ENCODE data around the gene CCT7. TPM values are rescaled to one million over a fixed set of nuclear protein-coding genes. Genes with fewer than 3 reads are reported as not detected.

The CCT7 gene
- total RNA-seq, 1 experiment from 2014 or later = 637 TPM

- intact Hi-C loops (cut with micrococcal nuclease) = no loop called here
- Histone ChIP-seq H3K27ac (ENCODE audit: low read depth, low read length) (no peak overlapping the region), H3K9ac (ENCODE audit: low read length) (no peak overlapping the region), H2AFZ (ENCODE audit: low read depth, low read length, poor library complexity, severe bottlenecking) (no peak overlapping the region), H3K4me1 (ENCODE audit: control insufficient read depth in 1 of 2, insufficient read depth in 2 of 2, low read length in 2 of 2) (no peaks in the 10 kb centered on the region), H3K27me3 (ENCODE audit: insufficient read depth, low read length) (no peaks in the 10 kb centered on the region), H3K4me3 (replicated peaks in 1 of 2; ENCODE audit: low read depth in 1 of 2, low read length in 2 of 2) (no peak overlapping the region), H3K9me3 (ENCODE audit: control insufficient read depth in 1 of 2, insufficient read depth in 1 of 2, low read depth in 1 of 2, low read length in 2 of 2) (no peaks in the 10 kb centered on the region), H3K79me2 (ENCODE audit: insufficient read depth, low read length) (no peaks in the 10 kb centered on the region), H4K20me1 (ENCODE audit: insufficient read depth) (no peaks in the 10 kb centered on the region), H3K36me3 (ENCODE audit: control insufficient read depth in 1 of 2, insufficient read depth in 2 of 2, low read length in 2 of 2) (peaks cover 12 to 15% of the 10 kb centered on the region in 2 experiments; a peak in 3 of 4 replicates), H3K4me2 (ENCODE audit: low read length) (no peak overlapping the region), H3K9me2 (ENCODE audit: insufficient read depth) (no peaks in the 10 kb centered on the region)
- no TSS peak for BruUV-seq (replicated peaks)
- no peak for TF ChIP-seq JUND (IDR thresholded peaks at IDR 0.05)
- TF ChIP-seq SIN3A (IDR thresholded peaks at IDR 0.05; ENCODE audit: low read depth) = no peak
- TF ChIP-seq SRF (IDR thresholded peaks at IDR 0.05; ENCODE audit: low read depth) = no peak
- no peak for TF ChIP-seq EZH2 (IDR thresholded peaks at IDR 0.05)
- TF ChIP-seq TCF7L2 (IDR thresholded peaks at IDR 0.05; ENCODE audit: borderline replicate concordance, extremely low read depth, insufficient read depth, insufficient read length) = no peak
- TF ChIP-seq MAX (IDR thresholded peaks at IDR 0.05) = no peak
- TF ChIP-seq FOSL1 (IDR thresholded peaks at IDR 0.05; ENCODE audit: low read depth) = no peak
- no peak for TF ChIP-seq POLR2AphosphoS5 (IDR thresholded peaks at IDR 0.05; ENCODE audit: low read depth, low read length)
- TF ChIP-seq RAD21 (IDR thresholded peaks at IDR 0.05; ENCODE audit: low read depth) = no peak
- no peak for TF ChIP-seq ZNF274 (IDR thresholded peaks at IDR 0.05; ENCODE audit: low read depth, low read length)
- TF ChIP-seq CTCF (IDR thresholded peaks at IDR 0.05 in 2 of 3, conservative IDR thresholded peaks at IDR 0.05 in 1 of 3; ENCODE audit: borderline replicate concordance in 1 of 3, insufficient read depth in 1 of 3, low read depth in 2 of 3, low read length in 2 of 3) = no peak
- no peak for TF ChIP-seq REST (IDR thresholded peaks at IDR 0.05; ENCODE audit: low read depth)
- no peak for TF ChIP-seq CBX3 (IDR thresholded peaks at IDR 0.05; ENCODE audit: low read depth)
- TF ChIP-seq CEBPB (IDR thresholded peaks at IDR 0.05; ENCODE audit: low read depth) = no peak
- TF ChIP-seq ATF3 (IDR thresholded peaks at IDR 0.05) = no peak
- TF ChIP-seq YY1 (IDR thresholded peaks at IDR 0.05; ENCODE audit: extremely low read depth, insufficient replicate concordance, low read depth, low read length) = no peak
- POLR2A ChIA-PET = no interaction called here
- no peak for ATAC-seq
- RAD21 ChIA-PET (ENCODE audit: low non-redundant PET in 1 of 2, low total read pairs in 2 of 2, uncharacterized antibody in 2 of 2, unreplicated experiment in 2 of 2) = no interaction called here
- CTCF ChIA-PET = no interaction called here
- DNase-seq (ENCODE audit: low read depth, low spot score) = no peak
These were observed 25.2 kb downstream of the CCT7 start for GRCh38 chr2:73259276-73259675.

Measured in HCT116 (cell line).